ENCODE data around the gene KLHL11. TPM values are rescaled to one million over a fixed set of nuclear protein-coding genes. Genes with fewer than 3 reads are reported as not detected.

KLHL11 gene
- total RNA-seq (26.5 and 29.2 TPM in 2 replicates), polyA plus RNA-seq (21.3 and 22.6 TPM in 2 replicates)

- peaks cover 20% of the 10 kb centered on the region for H3K4me1 ChIP-seq (ENCODE audit: low read depth)
- no peaks in the 10 kb centered on the region for H3K27me3 ChIP-seq
- no peak for TF ChIP-seq CTCF (IDR thresholded peaks at IDR 0.05; ENCODE audit: low read depth, low read length)
- peak within 1 kb of the TSS; percentile 89 for H3K27ac ChIP-seq
- peaks cover 22% of the 10 kb centered on the region for H3K36me3 ChIP-seq
- no peaks in the 10 kb centered on the region for H3K9me3 ChIP-seq (ENCODE audit: low read depth)
- DNase-seq (ENCODE audit: low read depth in 1 of 2, low spot score in 1 of 2): peak; percentile 93 to 96
- peak within 1 kb of the TSS; percentile 55 for H3K4me3 ChIP-seq
These were observed at the start of gene KLHL11 for GRCh38 chr17:41864836-41865595. Gene KLHL11, minus strand, starts transcription at chr17:41865423. Its CDS starts 53 bp downstream, at chr17:41865370.

- Histone ChIP-seq H3K4me1 (ENCODE audit: low read depth) (peaks cover 4% of the 10 kb centered on the region), H3K9me3 (ENCODE audit: low read depth) (no peaks in the 10 kb centered on the region), H3K27ac (no peak overlapping the region), H3K36me3 (peaks cover 23% of the 10 kb centered on the region), H3K27me3 (no peaks in the 10 kb centered on the region), H3K4me3 (no peak overlapping the region)
- DNase-seq (ENCODE audit: low read depth in 1 of 2, low spot score in 1 of 2): no peak
- no peak for TF ChIP-seq CTCF (IDR thresholded peaks at IDR 0.05; ENCODE audit: low read depth, low read length)
These were observed 49.8 kb upstream of the KLHL11 start for GRCh38 chr17:41915020-41915419.

- Histone ChIP-seq H3K27me3 (no peaks in the 10 kb centered on the region), H3K36me3 (peaks cover 28% of the 10 kb centered on the region), H3K4me3 (no peak overlapping the region), H3K27ac (no peak overlapping the region), H3K9me3 (ENCODE audit: low read depth) (no peaks in the 10 kb centered on the region), H3K4me1 (ENCODE audit: low read depth) (no peaks in the 10 kb centered on the region)
- peak in 1 of 2 donors; percentile 54 for DNase-seq (ENCODE audit: low read depth in 1 of 2, low spot score in 1 of 2)
- TF ChIP-seq CTCF (IDR thresholded peaks at IDR 0.05; ENCODE audit: low read depth, low read length): no peak
These were observed 49.1 kb upstream of the KLHL11 start for GRCh38 chr17:41914358-41914766.

GRCh38 chr17:41913798-41914197 is 48.6 kb upstream of the KLHL11 start:
- H3K9me3 ChIP-seq (ENCODE audit: low read depth): no peaks in the 10 kb centered on the region
- no peak for DNase-seq (ENCODE audit: low read depth in 1 of 2, low spot score in 1 of 2)
- no peak for TF ChIP-seq CTCF (IDR thresholded peaks at IDR 0.05; ENCODE audit: low read depth, low read length)

GRCh38 chr17:41912925-41913324 is 47.7 kb upstream of the KLHL11 start:
- no peaks in the 10 kb centered on the region for H3K4me1 ChIP-seq (ENCODE audit: low read depth)

More at GRCh38 chr17:41913798-41914197, 48.6 kb upstream of the KLHL11 start:
- peaks cover 30% of the 10 kb centered on the region for H3K36me3 ChIP-seq
- no peaks in the 10 kb centered on the region for H3K4me1 ChIP-seq (ENCODE audit: low read depth)
- H3K27me3 ChIP-seq: no peaks in the 10 kb centered on the region
- no peak overlapping the region for H3K4me3 ChIP-seq
- H3K27ac ChIP-seq: no peak overlapping the region

More at GRCh38 chr17:41912925-41913324, 47.7 kb upstream of the KLHL11 start:
- Histone ChIP-seq H3K27ac (no peak overlapping the region), H3K9me3 (ENCODE audit: low read depth) (no peaks in the 10 kb centered on the region), H3K36me3 (peaks cover 30% of the 10 kb centered on the region), H3K4me3 (no peak overlapping the region), H3K27me3 (no peaks in the 10 kb centered on the region)
- TF ChIP-seq CTCF (IDR thresholded peaks at IDR 0.05; ENCODE audit: low read depth, low read length): peak; percentile 9
- DNase-seq (ENCODE audit: low read depth in 1 of 2, low spot score in 1 of 2): no peak
